HG02973 (cell line): Measurements from ENCODE around the gene LMO4.
A peak's percentile ranks its signal among the peaks of the same experiment; 100 is the strongest.

ENCODE experiments used
- ATAC-seq: cut with Tn5 transposase; IDR thresholded peaks from one replicate; pipeline ENCODE4 v1.9.1; 2021; ENCODE audit warnings: moderate library complexity; ENCODE audit not compliant: unreplicated experiment

The LMO4 gene

GRCh38 chr1:87328272-87329050, at the start of gene LMO4:
Gene LMO4, plus strand, starts transcription at chr1:87328880. Its CDS starts 3,136 bp downstream, at chr1:87332016.
- peak; percentile 80 for ATAC-seq

GRCh38 chr1:87279536-87279875, 49.2 kb upstream of the LMO4 start:
- no peak for ATAC-seq

GRCh38 chr1:87279966-87280535, 48.6 kb upstream of the LMO4 start:
- ATAC-seq, result no peak

- no peak for ATAC-seq
Measured at GRCh38 chr1:87284456-87285240, 44.0 kb upstream of the LMO4 start.

GRCh38 chr1:87291107-87291506, 37.6 kb upstream of the LMO4 start:
- ATAC-seq, result no peak

- ATAC-seq, result no peak
Measured at GRCh38 chr1:87292684-87293493, 35.8 kb upstream of the LMO4 start.

- no peak for ATAC-seq
Measured at GRCh38 chr1:87294633-87295032, 34.0 kb upstream of the LMO4 start.

GRCh38 chr1:87295445-87296110, 33.1 kb upstream of the LMO4 start:
- no peak for ATAC-seq

GRCh38 chr1:87296206-87296605, 32.5 kb upstream of the LMO4 start:
- no peak for ATAC-seq

- ATAC-seq, result no peak
Measured at GRCh38 chr1:87299661-87300060, 29.0 kb upstream of the LMO4 start.

- ATAC-seq, result no peak
Measured at GRCh38 chr1:87300628-87301027, 28.1 kb upstream of the LMO4 start.

GRCh38 chr1:87305151-87305550, 23.5 kb upstream of the LMO4 start:
- ATAC-seq, result no peak

- ATAC-seq, result no peak
Measured at GRCh38 chr1:87305762-87306161, 22.9 kb upstream of the LMO4 start.

- no peak for ATAC-seq
Measured at GRCh38 chr1:87307306-87307705, 21.4 kb upstream of the LMO4 start.

- no peak for ATAC-seq
Measured at GRCh38 chr1:87307931-87308330, 20.7 kb upstream of the LMO4 start.

GRCh38 chr1:87314091-87314490, 14.6 kb upstream of the LMO4 start:
- ATAC-seq, result no peak

- no peak for ATAC-seq
Measured at GRCh38 chr1:87318056-87318650, 10.5 kb upstream of the LMO4 start.

GRCh38 chr1:87318806-87319205, 9.9 kb upstream of the LMO4 start:
- no peak for ATAC-seq

GRCh38 chr1:87325982-87326738, 2.5 kb upstream of the LMO4 start:
- ATAC-seq, result no peak
